Measurements from ENCODE around the gene LIN7A.
"Not testable (repeated sequence)": the region's sequence is repeated elsewhere in the genome, so short reads cannot be mapped to it uniquely, and the experiment has no call there.

LIN7A gene

GRCh38 chr12:80917651-80918050, 20.1 kb downstream of the LIN7A start:
- DNase-seq (ENCODE audit: low read depth): no peak

- DNase-seq (ENCODE audit: low read depth): no peak
Measured at GRCh38 chr12:80912901-80913770, 24.6 kb downstream of the LIN7A start.

- DNase-seq (ENCODE audit: low read depth): no peak
Measured at GRCh38 chr12:80909370-80909769, 28.4 kb downstream of the LIN7A start.

GRCh38 chr12:80902711-80903110, 35.0 kb downstream of the LIN7A start:
- no peak for DNase-seq (ENCODE audit: low read depth)

GRCh38 chr12:80901661-80902060, 36.1 kb downstream of the LIN7A start:
- no peak for DNase-seq (ENCODE audit: low read depth)

- no peak for DNase-seq (ENCODE audit: low read depth)
Measured at GRCh38 chr12:80895240-80895639, 42.5 kb downstream of the LIN7A start.

GRCh38 chr12:80894179-80894578, 43.6 kb downstream of the LIN7A start:
- DNase-seq (ENCODE audit: low read depth): no peak

- DNase-seq (ENCODE audit: low read depth): no peak
Measured at GRCh38 chr12:80892597-80893445, 44.9 kb downstream of the LIN7A start.

- DNase-seq (ENCODE audit: low read depth): no peak
Measured at GRCh38 chr12:80884651-80885050, 53.1 kb downstream of the LIN7A start.

- no peak for DNase-seq (ENCODE audit: low read depth)
Measured at GRCh38 chr12:80881106-80881505, 56.6 kb downstream of the LIN7A start.

- DNase-seq (ENCODE audit: low read depth): not testable (repeated sequence)
Measured at GRCh38 chr12:80878452-80878851, 59.3 kb downstream of the LIN7A start.

GRCh38 chr12:80877721-80878265, 59.9 kb downstream of the LIN7A start:
- peak; percentile 36 for DNase-seq (ENCODE audit: low read depth)

GRCh38 chr12:80872053-80872452, 65.7 kb downstream of the LIN7A start:
- no peak for DNase-seq (ENCODE audit: low read depth)

GRCh38 chr12:80869264-80869663, 68.5 kb downstream of the LIN7A start:
- no peak for DNase-seq (ENCODE audit: low read depth)

GRCh38 chr12:80868576-80868975, 69.2 kb downstream of the LIN7A start:
- no peak for DNase-seq (ENCODE audit: low read depth)

- DNase-seq (ENCODE audit: low read depth): no peak
Measured at GRCh38 chr12:80867941-80868340, 69.8 kb downstream of the LIN7A start.

GRCh38 chr12:80864046-80864735, 73.5 kb downstream of the LIN7A start:
- DNase-seq (ENCODE audit: low read depth): no peak

- peak; percentile 48 for DNase-seq (ENCODE audit: low read depth)
Measured at GRCh38 chr12:80862531-80862930, 75.2 kb downstream of the LIN7A start.

- DNase-seq (ENCODE audit: low read depth): peak; percentile 80
Measured at GRCh38 chr12:80861641-80862378, 75.9 kb downstream of the LIN7A start.

GRCh38 chr12:80860928-80861327, 76.8 kb downstream of the LIN7A start:
- DNase-seq (ENCODE audit: low read depth): no peak

GRCh38 chr12:80860206-80860605, 77.5 kb downstream of the LIN7A start:
- DNase-seq (ENCODE audit: low read depth): no peak

All from iris pigment epithelial cell (primary cell).